GM18951 (cell line): Measurements from ENCODE around the gene TGFBR2.

Experiments used
- POLR2A ChIP-seq: IDR thresholded peaks from 4 replicates; pipeline ENCODE4 v1.6.1; 2011; ENCODE audit warnings: mild to moderate bottlenecking; ENCODE audit not compliant: insufficient read length, insufficient read depth; ENCODE audit errors: extremely low read depth
- in situ Hi-C: fragments of 300-500 bp; cut with MboI; formaldehyde crosslinking; loops from one replicate; pipeline ENCODE4 v1.12.0; 2022; ENCODE audit warnings: low sequenced_read_pairs, mixed read lengths, inconsistent platforms; ENCODE audit not compliant: unreplicated experiment

The TGFBR2 gene

DNA sequence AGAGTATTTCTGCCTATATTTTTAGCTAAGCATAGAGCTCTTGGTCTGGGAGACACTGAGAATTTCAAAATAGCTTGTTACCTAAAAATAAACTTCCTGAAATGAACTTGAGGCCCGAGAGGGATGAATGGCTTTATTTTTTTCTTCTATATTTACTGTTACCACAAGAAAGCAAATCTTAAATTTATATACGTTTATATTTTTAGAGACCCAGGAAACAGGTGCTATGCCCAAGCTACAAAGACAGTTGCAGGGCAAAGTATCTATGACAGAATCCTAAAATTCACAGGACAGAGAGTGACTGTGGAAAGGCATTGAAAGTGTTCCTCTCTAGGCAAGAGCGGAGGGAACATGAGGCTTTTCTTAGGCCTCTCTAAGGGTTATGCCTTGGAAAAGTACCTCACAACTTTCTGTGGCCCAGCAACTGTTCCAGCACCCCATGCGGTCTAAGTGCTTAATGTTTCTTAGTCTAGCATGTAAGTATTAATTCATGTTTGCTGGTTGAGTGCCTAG is 36.5 kb downstream of the TGFBR2 start:
- TF ChIP-seq POLR2A: no peak
- in situ Hi-C loops: no loop called here

DNA sequence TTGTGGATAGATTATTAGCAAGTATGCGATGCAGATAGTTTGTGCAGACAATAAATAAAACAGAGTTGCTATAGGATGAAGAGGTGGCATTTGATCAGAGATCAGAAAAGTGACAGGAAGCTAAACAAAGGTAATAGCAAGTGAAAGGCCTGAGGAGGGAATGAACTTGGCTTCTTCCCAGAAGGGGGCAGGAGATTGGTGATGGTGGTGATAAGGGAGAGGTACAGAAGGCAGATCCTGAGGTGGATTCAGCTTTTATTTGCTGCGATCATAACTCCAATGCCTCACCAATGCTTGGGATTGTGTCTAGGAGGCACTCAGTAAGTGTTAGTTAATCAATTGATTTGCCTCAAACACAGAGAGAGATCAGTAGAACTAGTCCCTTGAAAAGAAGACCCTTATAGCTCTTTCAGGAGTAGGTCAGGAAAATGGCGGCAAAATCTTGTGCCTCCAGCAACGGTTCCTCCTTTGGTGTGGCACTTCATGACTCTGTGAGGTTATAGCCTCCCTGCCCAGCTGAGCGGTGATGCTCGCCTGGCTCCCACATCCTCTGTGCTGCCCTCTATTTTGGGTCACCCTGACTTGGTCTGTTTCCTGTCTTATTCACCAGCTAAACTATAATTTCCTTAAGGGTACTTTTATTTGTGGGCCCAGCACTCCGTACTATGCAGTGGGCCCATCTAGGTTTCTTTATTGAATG is 37.5 kb downstream of the TGFBR2 start:
- TF ChIP-seq POLR2A: no peak
- in situ Hi-C loops: no loop called here

DNA sequence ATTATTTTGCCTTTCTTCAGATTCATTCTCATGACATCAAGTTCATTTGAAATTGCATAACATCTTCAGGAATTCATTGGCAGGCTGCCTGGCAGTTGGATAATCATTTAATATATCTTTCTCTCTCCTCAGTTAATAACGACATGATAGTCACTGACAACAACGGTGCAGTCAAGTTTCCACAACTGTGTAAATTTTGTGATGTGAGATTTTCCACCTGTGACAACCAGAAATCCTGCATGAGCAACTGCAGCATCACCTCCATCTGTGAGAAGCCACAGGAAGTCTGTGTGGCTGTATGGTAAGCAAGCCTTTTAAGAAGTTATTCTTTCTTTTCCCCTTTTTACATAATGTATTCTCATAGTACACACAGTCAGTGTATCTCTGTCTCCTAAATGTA is 38.2 kb downstream of the TGFBR2 start:
- no peak for TF ChIP-seq POLR2A
- in situ Hi-C loops: no loop called here

DNA sequence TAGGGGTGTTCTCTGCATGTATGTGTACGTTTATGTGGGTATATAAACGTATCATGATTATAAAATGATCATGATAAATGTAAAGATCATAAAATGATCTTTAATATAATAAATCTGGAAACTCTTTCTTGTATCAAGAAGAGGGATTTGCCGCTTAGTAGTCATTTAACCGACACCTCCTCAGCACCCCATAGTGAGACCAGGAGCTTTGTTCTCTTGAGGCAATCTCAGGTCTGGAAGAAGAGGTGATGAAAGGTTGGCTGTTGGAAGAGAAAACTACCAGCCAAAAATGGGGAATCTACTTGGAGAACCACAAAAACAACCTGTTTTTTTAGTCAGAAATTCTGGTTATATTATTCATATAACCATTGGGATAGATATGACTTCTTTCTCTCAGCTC is 38.7 kb downstream of the TGFBR2 start:
- no peak for TF ChIP-seq POLR2A
- in situ Hi-C loops: no loop called here

DNA sequence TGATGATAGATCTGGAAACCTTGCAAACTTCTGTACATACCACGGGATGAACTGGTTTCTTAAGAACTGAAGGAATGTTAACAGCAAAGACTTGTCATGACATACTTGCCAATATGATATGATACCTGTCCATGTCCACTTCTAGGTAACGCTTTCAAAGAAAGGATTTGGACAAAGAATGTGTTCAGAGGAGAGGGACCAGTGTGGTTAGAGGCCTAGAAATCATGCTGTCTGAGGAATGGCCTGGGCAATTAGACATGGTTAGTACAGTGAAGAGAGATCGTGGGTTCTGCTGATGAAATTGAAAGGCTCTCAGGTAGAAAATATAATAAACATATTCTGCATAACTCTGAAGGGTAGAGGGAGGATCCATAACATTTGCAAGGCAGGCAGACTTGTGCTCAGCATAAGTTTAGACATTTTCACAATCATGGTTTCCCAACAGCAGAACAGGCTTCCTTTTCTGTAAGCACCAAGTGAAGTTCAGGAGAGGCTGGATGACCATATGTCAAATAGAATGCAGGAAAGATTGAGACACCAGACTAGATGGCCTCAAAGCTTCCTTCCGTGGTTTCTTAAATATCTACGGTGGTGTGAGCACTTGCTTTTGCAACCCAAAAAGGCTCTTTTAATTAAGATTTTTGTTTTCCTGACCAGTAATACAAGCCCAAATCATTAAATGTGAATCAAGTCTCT is 39.9 kb downstream of the TGFBR2 start:
- in situ Hi-C loops: no loop called here
- TF ChIP-seq POLR2A: no peak

DNA sequence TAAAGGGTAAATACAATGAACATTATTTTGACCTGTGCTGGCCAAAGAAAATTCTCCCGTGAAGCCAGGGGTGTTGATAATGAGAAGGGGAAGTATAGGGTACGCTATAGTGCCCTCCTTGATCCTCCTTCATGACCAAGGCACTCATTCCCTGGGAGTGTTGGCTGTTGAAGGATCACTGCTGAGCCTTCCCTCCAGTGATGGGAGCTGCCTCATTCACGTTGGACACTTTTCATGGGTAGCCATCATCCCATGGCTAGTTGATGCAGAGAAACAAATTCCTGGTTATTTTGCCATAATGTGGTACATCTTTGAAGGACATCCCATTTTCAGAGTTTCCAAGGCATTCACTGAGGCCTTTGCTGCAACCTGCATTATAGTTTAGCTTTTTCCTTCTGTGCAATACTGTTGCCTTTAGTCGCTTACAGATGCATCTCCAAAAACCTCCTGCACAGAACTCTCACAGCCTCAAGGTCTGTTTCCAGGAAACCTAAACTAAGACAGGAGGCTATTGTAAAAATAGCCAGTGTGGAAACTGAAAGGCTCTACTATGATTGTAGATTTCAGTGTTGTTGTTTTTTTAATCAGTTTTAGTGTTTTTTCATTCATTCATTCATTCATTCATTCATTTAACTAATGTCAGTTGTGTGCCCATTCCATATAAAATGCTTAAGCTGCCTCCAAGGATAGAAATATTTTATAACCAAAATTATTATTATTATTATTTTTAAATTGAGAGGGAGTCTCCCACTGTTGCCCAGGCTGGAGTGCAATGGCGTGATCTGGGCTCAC is 40.8 kb downstream of the TGFBR2 start:
- in situ Hi-C loops: no loop called here
- no peak for TF ChIP-seq POLR2A

DNA sequence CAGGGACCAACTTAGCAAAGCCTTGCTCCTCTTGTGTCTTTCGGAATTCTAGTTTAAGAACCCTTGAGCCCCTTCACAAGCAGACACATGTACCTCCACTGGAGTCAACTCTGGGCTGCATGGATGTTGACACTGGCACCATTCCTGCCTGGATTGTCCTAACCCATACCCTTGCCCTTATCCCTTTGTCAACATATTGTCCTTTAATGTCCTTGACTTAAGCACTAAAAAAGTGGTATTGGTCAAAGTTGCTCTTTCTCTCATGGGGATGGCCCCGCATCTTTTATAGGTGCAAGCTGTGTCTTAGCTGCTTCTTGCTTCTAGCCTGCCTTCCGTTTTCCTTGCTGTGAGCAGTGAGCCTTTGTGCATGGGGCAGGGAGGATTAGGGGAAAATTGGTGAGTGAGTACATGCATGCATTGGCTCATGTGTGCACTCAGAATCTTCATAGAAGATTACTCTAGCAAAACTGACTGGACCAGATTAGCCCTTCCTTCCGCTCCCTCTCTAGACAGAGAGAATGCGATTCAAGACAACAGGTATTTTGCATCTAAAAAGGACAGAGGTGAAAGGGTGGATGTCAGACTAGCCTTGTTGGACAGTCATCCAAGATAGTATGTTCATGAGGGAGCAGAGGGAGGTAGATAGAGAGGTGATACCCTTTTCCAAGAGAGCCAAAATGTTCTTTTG is 42.4 kb downstream of the TGFBR2 start:
- in situ Hi-C loops: no loop called here
- no peak for TF ChIP-seq POLR2A

DNA sequence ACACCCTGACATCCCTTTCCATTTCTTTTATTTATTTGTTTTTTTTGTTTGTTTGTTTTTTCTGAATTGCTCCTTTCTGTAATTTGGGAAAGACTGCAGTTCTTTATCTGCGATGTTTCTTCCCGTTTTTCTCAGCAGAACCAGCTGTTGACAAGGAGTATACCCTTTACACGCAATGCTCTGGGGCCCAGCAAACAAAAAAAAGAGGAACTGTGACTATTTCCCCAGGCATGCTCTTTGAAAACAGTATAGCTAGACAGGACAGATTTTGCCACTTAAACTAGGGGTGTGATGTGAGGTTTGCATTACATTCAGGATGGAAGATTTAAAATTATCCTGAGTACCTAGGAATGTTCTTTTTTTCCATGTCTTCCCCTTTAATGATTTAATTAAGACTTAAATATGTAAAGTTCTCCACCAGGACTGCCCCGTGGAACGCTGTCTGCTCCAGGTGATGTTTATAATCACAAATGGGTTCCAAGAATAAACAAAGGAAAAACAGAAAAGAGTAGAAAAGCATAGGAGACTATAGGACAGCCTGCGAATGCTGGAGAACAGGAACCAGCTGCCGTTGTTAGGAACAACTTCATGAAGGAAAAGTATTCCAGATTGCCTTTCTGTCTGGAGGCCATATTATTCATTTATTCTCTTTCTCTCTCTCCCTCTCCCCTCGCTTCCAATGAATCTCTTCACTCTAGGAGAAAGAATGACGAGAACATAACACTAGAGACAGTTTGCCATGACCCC is 43.3 kb downstream of the TGFBR2 start:
- TF ChIP-seq POLR2A: no peak
- in situ Hi-C loops: no loop called here

DNA sequence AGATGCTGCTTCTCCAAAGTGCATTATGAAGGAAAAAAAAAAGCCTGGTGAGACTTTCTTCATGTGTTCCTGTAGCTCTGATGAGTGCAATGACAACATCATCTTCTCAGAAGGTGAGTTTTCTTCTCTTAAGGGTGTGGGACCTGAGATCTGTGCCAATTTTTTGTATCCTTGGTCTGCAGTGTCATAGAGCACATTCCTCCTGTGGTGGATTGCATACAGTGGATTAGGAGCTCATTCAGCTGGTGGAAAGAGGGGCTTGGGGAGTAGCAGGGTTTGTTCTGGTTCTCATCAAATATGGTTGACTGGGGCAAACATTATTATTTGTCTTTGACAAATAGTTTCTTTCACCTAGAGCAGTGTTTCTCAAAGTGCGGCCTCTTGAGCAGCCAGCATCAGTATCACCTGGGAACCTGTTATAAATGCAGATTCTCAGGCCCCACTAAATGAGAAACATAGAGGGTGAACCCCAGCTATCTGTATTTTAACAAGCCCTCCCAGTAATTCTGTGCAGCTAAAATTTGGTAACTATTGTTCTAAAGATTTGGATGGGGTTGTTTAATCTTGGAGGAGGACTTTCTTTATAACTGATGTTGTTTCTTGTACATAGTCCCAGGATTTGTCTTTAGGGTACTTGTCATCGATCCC is 44.1 kb downstream of the TGFBR2 start:
- in situ Hi-C loops: no loop called here
- no peak for TF ChIP-seq POLR2A

DNA sequence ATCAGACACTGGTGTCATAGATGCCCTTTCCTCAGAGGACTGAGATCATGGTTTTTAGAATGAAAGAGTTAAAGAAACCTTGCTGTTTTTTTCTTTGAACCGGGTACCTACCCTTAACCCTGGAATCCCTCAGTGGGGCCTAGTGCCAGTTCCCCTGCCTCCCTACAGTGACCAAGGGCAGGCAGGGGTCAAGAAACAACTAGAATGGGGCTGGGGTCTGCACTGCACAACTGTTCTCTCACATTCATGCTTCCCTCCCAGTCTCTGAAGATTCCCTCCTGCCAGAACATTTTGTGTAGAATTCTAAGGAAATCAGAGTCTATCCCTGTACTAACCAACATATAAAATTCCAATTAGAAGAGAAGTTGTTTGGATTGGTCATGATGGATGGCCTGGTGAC is 47.9 kb downstream of the TGFBR2 start:
- no peak for TF ChIP-seq POLR2A
- in situ Hi-C loops: no loop called here

DNA sequence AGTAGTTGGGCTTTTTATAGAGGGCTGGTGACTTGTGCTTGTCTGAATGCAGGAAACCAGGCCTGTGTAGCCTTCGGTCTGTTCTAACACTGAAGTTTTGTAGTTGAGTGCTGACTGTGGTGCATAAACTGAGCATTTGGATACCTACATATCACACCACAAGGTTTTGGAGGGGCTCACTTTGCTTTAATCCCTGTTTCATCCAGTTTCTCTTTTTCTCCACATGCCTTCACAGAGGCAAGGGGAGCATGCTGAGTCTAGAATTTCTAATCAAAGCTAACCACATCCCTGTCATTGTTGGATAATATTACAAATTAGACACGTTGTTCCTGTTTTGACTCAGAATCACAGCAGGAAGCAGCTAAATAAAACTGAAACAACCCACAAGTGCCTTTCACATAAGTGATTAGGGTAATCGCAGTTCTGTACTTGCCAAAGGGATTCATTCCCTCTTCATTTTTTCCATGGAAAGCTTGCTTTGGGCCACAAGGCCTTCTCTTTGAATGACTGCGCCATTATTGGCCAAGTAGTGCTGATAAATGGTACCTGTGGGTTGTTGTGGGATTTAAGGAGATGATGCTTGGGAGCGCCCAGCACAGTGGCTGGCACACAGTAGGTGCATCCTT is 48.9 kb downstream of the TGFBR2 start:
- no peak for TF ChIP-seq POLR2A
- in situ Hi-C loops: no loop called here
